HG03064 (cell line): ENCODE results near the gene PHF5A.
"Not testable (repeated sequence)": the region's sequence is repeated elsewhere in the genome, so short reads cannot be mapped to it uniquely, and the experiment has no call there.

Experiments
- ATAC-seq: cut with Tn5 transposase; IDR thresholded peaks from one replicate; pipeline ENCODE4 v1.9.1; 2021; ENCODE audit warnings: low read depth; ENCODE audit not compliant: unreplicated experiment

PHF5A gene

GRCh38 chr22:41488596-41489385, 20.3 kb upstream of the PHF5A start:
- no peak for ATAC-seq

GRCh38 chr22:41488076-41488475, 19.6 kb upstream of the PHF5A start:
- ATAC-seq = no peak

GRCh38 chr22:41487037-41487935, 18.8 kb upstream of the PHF5A start:
- no peak for ATAC-seq

GRCh38 chr22:41485033-41485432, 16.5 kb upstream of the PHF5A start:
- ATAC-seq = no peak

- ATAC-seq = no peak
These were observed 13.9 kb upstream of the PHF5A start for GRCh38 chr22:41482319-41482935.

GRCh38 chr22:41481925-41482318, 13.4 kb upstream of the PHF5A start:
- ATAC-seq = no peak

GRCh38 chr22:41481131-41481830, 12.8 kb upstream of the PHF5A start:
- ATAC-seq = no peak

GRCh38 chr22:41480397-41480735, 11.9 kb upstream of the PHF5A start:
- ATAC-seq = no peak

- ATAC-seq = no peak
These were observed 11.3 kb upstream of the PHF5A start for GRCh38 chr22:41479671-41480396.

- ATAC-seq = no peak
These were observed 10.5 kb upstream of the PHF5A start for GRCh38 chr22:41478891-41479521.

GRCh38 chr22:41478473-41478872, 10.0 kb upstream of the PHF5A start:
- no peak for ATAC-seq

- no peak for ATAC-seq
These were observed 6.5 kb upstream of the PHF5A start for GRCh38 chr22:41474872-41475451.

- no peak for ATAC-seq
These were observed 3.1 kb upstream of the PHF5A start for GRCh38 chr22:41471568-41471967.

GRCh38 chr22:41470886-41471285, 2.4 kb upstream of the PHF5A start:
- ATAC-seq = no peak

GRCh38 chr22:41469218-41469851, 843 bp upstream of the PHF5A start:
- peak; percentile 16 for ATAC-seq

- no peak for ATAC-seq
These were observed 6.6 kb downstream of the PHF5A start for GRCh38 chr22:41461901-41462300.

- ATAC-seq = not testable (repeated sequence)
These were observed 8.4 kb downstream of the PHF5A start for GRCh38 chr22:41460071-41460470.

- ATAC-seq = no peak
These were observed 9.1 kb downstream of the PHF5A start for GRCh38 chr22:41459431-41459830.
